Measurements from ENCODE around the gene CADM2. TPM values are rescaled to one million over a fixed set of nuclear protein-coding genes. Genes with fewer than 3 reads are reported as not detected.

Gene CADM2
- total and polyA plus RNA-seq, 2 experiments from 2014 or later, result 0.09 TPM; not detected in 1

- 21 to 27% methylated on average over 4 of the region's 4 CpGs for WGBS, 2 experiments (ENCODE audit: low coverage in 1 of 2, low lambda C conversion rate in 2 of 2, missing lambda C conversion rate in 2 of 2)
Measured at GRCh38 chr3:85426121-85426520, 467.3 kb downstream of the CADM2 start.

DNA sequence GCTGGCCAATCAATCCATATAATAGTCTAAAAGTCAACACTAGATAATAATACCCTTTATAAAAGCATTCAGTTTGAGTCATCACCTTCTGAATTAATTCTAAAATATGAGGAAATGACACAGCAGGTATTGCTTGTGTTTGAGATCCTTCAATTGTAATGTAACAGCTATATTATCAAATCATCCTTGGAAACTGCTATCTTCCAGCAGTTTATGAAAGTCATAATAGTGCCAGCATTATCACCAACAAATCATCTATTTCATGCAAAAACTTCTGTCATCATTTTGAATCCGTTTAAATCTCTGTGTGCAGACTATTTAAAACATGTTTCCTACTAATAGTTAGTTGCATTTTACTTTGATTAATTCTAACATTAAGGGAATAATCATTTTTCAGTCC is 468.7 kb downstream of the CADM2 start:
- Histone ChIP-seq H3K4me1 (ENCODE audit: insufficient read depth) (no peaks in the 10 kb centered on the region), H3K79me2 (ENCODE audit: insufficient read depth) (no peaks in the 10 kb centered on the region), H3F3A (ENCODE audit: insufficient read depth) (no peaks in the 10 kb centered on the region), H3K36me3 (ENCODE audit: low read depth) (no peaks in the 10 kb centered on the region), H3K4me2 (ENCODE audit: unreplicated experiment) (no peak overlapping the region), H3K27ac (no peak overlapping the region), H3K27me3 (replicated peaks; ENCODE audit: insufficient read depth) (no peaks in the 10 kb centered on the region), H4K20me1 (ENCODE audit: insufficient read depth) (no peaks in the 10 kb centered on the region), H3K9ac (no peak overlapping the region), H3K9me3 (ENCODE audit: low read depth) (no peaks in the 10 kb centered on the region), H3K4me3 (no peak overlapping the region), H3K9me2 (ENCODE audit: insufficient read depth) (no peaks in the 10 kb centered on the region), H2AFZ (no peak overlapping the region)
- DNase-seq, result no peak
- TF ChIP-seq EZH2phosphoT487 (IDR thresholded peaks at IDR 0.05; ENCODE audit: insufficient read depth, low read depth) (no peak), EZH2 (IDR thresholded peaks at IDR 0.05; ENCODE audit: insufficient read depth, poor library complexity, severe bottlenecking) (no peak)
- 10 to 12% methylated on average over 1 of the region's 1 CpG for WGBS, 2 experiments (ENCODE audit: low coverage in 1 of 2, low lambda C conversion rate in 2 of 2, missing lambda C conversion rate in 2 of 2)
- in situ Hi-C loops (cut with MboI), result no loop called here

More at GRCh38 chr3:85426121-85426520, 467.3 kb downstream of the CADM2 start:
- TF ChIP-seq EZH2 (IDR thresholded peaks at IDR 0.05; ENCODE audit: insufficient read depth, poor library complexity, severe bottlenecking) (no peak), EZH2phosphoT487 (IDR thresholded peaks at IDR 0.05; ENCODE audit: insufficient read depth, low read depth) (no peak)
- Histone ChIP-seq H3K9ac (no peak overlapping the region), H3K9me2 (ENCODE audit: insufficient read depth) (no peaks in the 10 kb centered on the region), H3K9me3 (ENCODE audit: low read depth) (no peaks in the 10 kb centered on the region), H3K27me3 (replicated peaks; ENCODE audit: insufficient read depth) (no peaks in the 10 kb centered on the region), H3K36me3 (ENCODE audit: low read depth) (no peaks in the 10 kb centered on the region), H3K27ac (no peak overlapping the region), H4K20me1 (ENCODE audit: insufficient read depth) (no peaks in the 10 kb centered on the region), H3K4me2 (ENCODE audit: unreplicated experiment) (no peak overlapping the region), H3K4me1 (ENCODE audit: insufficient read depth) (no peaks in the 10 kb centered on the region), H3K79me2 (ENCODE audit: insufficient read depth) (no peaks in the 10 kb centered on the region), H2AFZ (no peak overlapping the region), H3K4me3 (no peak overlapping the region), H3F3A (ENCODE audit: insufficient read depth) (no peaks in the 10 kb centered on the region)
- in situ Hi-C loops (cut with MboI), result no loop called here
- DNase-seq, result no peak

DNA sequence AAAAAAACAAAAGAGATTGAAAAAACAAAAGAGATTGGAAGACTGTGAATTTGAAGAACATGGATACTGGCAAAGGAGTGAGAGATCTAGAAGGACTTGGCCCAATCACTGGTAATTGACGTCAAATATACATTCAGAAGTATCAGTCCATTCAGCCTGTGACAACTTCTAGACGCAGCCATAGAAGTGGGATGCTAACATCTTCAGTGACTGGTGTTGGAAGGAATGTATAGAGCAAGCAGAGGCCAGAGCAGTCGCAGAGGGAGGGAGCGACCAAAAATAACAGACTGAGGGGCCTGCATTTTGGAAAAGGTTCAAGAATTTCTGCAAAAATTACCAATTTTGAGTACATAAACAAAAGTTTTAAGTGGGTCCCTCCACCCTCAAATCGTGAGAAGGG is 473.3 kb downstream of the CADM2 start:
- H3K4me1 ChIP-seq (ENCODE audit: insufficient read depth), result no peaks in the 10 kb centered on the region
- no peaks in the 10 kb centered on the region for H3K79me2 ChIP-seq (ENCODE audit: insufficient read depth)
- H3F3A ChIP-seq (ENCODE audit: insufficient read depth), result no peaks in the 10 kb centered on the region
- H3K9me3 ChIP-seq (ENCODE audit: low read depth), result no peaks in the 10 kb centered on the region
- no peak overlapping the region for H3K9ac ChIP-seq
- H3K36me3 ChIP-seq (ENCODE audit: low read depth), result no peaks in the 10 kb centered on the region
- H4K20me1 ChIP-seq (ENCODE audit: insufficient read depth), result no peaks in the 10 kb centered on the region
- no peak overlapping the region for H3K27ac ChIP-seq
- TF ChIP-seq EZH2 (IDR thresholded peaks at IDR 0.05; ENCODE audit: insufficient read depth, poor library complexity, severe bottlenecking) (no peak), EZH2phosphoT487 (IDR thresholded peaks at IDR 0.05; ENCODE audit: insufficient read depth, low read depth) (no peak)
- H3K4me2 ChIP-seq (ENCODE audit: unreplicated experiment), result no peak overlapping the region
- 31 to 36% methylated on average over 5 of the region's 5 CpGs for WGBS, 2 experiments (ENCODE audit: low coverage in 1 of 2, low lambda C conversion rate in 2 of 2, missing lambda C conversion rate in 2 of 2)
- in situ Hi-C loops (cut with MboI), result no loop called here
- no peak overlapping the region for H3K4me3 ChIP-seq
- no peak for DNase-seq
- no peaks in the 10 kb centered on the region for H3K9me2 ChIP-seq (ENCODE audit: insufficient read depth)
- no peak overlapping the region for H2AFZ ChIP-seq
- H3K27me3 ChIP-seq (replicated peaks; ENCODE audit: insufficient read depth), result no peaks in the 10 kb centered on the region

GRCh38 chr3:85433319-85433718 is 474.5 kb downstream of the CADM2 start:
- in situ Hi-C loops (cut with MboI), result no loop called here
- Histone ChIP-seq H2AFZ (no peak overlapping the region), H4K20me1 (ENCODE audit: insufficient read depth) (no peaks in the 10 kb centered on the region), H3K4me3 (no peak overlapping the region), H3K9me2 (ENCODE audit: insufficient read depth) (no peaks in the 10 kb centered on the region), H3K4me1 (ENCODE audit: insufficient read depth) (no peaks in the 10 kb centered on the region), H3F3A (ENCODE audit: insufficient read depth) (no peaks in the 10 kb centered on the region), H3K27me3 (replicated peaks; ENCODE audit: insufficient read depth) (no peaks in the 10 kb centered on the region), H3K79me2 (ENCODE audit: insufficient read depth) (no peaks in the 10 kb centered on the region), H3K36me3 (ENCODE audit: low read depth) (no peaks in the 10 kb centered on the region), H3K9ac (no peak overlapping the region), H3K4me2 (ENCODE audit: unreplicated experiment) (no peak overlapping the region), H3K9me3 (ENCODE audit: low read depth) (no peaks in the 10 kb centered on the region), H3K27ac (no peak overlapping the region)
- no peak for TF ChIP-seq EZH2 (IDR thresholded peaks at IDR 0.05; ENCODE audit: insufficient read depth, poor library complexity, severe bottlenecking)
- no peak for TF ChIP-seq EZH2phosphoT487 (IDR thresholded peaks at IDR 0.05; ENCODE audit: insufficient read depth, low read depth)
- no peak for DNase-seq
- WGBS, 2 experiments (ENCODE audit: low coverage in 1 of 2, low lambda C conversion rate in 2 of 2, missing lambda C conversion rate in 2 of 2), result 23 to 24% methylated on average over 2 of the region's 2 CpGs
